M059J (cell line): ENCODE results near the gene S100A7. TPM values are rescaled to one million over a fixed set of nuclear protein-coding genes. Genes with fewer than 3 reads are reported as not detected.
"Not testable (repeated sequence)": the region's sequence is repeated elsewhere in the genome, so short reads cannot be mapped to it uniquely, and the experiment has no call there.

ENCODE experiments used
- DNase-seq: peaks from one replicate; pipeline ENCODE4 v3.0.0-alpha.2; 2012; ENCODE audit warnings: low read depth
- total RNA-seq: library from RNA; depleted of rRNA; stranded (reverse); fragments of >200 nt; shearing (Covaris generic); gene quantifications from 2 replicates; pipeline ENCODE4 v1.2.3, GENCODE V29; 2014

The S100A7 gene
- total RNA-seq, 1 experiment from 2014 or later = not detected

GRCh38 chr1:153476491-153477093 lies 16.1 kb upstream of the S100A7 start:
- DNase-seq = no peak

- DNase-seq = no peak
Observed at GRCh38 chr1:153475282-153475681, 14.8 kb upstream of the S100A7 start.

- no peak for DNase-seq
Observed at GRCh38 chr1:153474347-153474746, 13.9 kb upstream of the S100A7 start.

- DNase-seq = peak; percentile 51
Observed at GRCh38 chr1:153470707-153471106, 10.3 kb upstream of the S100A7 start.

- no peak for DNase-seq
Observed at GRCh38 chr1:153466908-153467307, 6.5 kb upstream of the S100A7 start.

- peak; percentile 42 for DNase-seq
Observed at GRCh38 chr1:153465811-153466636, 5.6 kb upstream of the S100A7 start.

- DNase-seq = not testable (repeated sequence)
Observed at GRCh38 chr1:153462741-153463140, 2.3 kb upstream of the S100A7 start.

GRCh38 chr1:153459655-153460054 lies 796 bp downstream of the S100A7 start:
- DNase-seq = no peak

- no peak for DNase-seq
Observed at GRCh38 chr1:153456396-153456795, 4.1 kb downstream of the S100A7 start.

- DNase-seq = not testable (repeated sequence)
Observed at GRCh38 chr1:153448851-153449250, 11.6 kb downstream of the S100A7 start.

GRCh38 chr1:153447498-153448170 lies 12.8 kb downstream of the S100A7 start:
- DNase-seq = peak; percentile 63

- no peak for DNase-seq
Observed at GRCh38 chr1:153444078-153444477, 16.4 kb downstream of the S100A7 start.

- DNase-seq = no peak
Observed at GRCh38 chr1:153443486-153443885, 17.0 kb downstream of the S100A7 start.

GRCh38 chr1:153441238-153441755 lies 19.2 kb downstream of the S100A7 start:
- no peak for DNase-seq

- no peak for DNase-seq
Observed at GRCh38 chr1:153439273-153439672, 21.2 kb downstream of the S100A7 start.

GRCh38 chr1:153438599-153438998 lies 21.9 kb downstream of the S100A7 start:
- no peak for DNase-seq

- no peak for DNase-seq
Observed at GRCh38 chr1:153437236-153437635, 23.2 kb downstream of the S100A7 start.

GRCh38 chr1:153434746-153435455 lies 25.6 kb downstream of the S100A7 start:
- no peak for DNase-seq

- DNase-seq = peak; percentile 4
Observed at GRCh38 chr1:153432874-153433681, 27.4 kb downstream of the S100A7 start.

GRCh38 chr1:153431928-153432327 lies 28.5 kb downstream of the S100A7 start:
- DNase-seq = no peak

- DNase-seq = no peak
Observed at GRCh38 chr1:153431427-153431826, 29.0 kb downstream of the S100A7 start.
